Adrenal gland (tissue), 5 donors: ENCODE results near the gene PDPR.

Source experiments
- POLR2A ChIP-seq, 2 donors: fragments of 450-650 bp; IDR thresholded peaks; one replicate each; pipeline ENCODE4 v1.6.1; 2017; ENCODE audit warnings: antibody characterized with exemption in 2 of 2, mild to moderate bottlenecking in 2 of 2, moderate library complexity in 1 of 2
- TF ChIP-seq, protein P1 (sequence below), 6 experiments: fragments of 450-650 bp in 4 of 6; fragments of 200-600 bp in 2 of 6; sonication (generic) in 1 of 6; IDR thresholded peaks; 1 replicate in 5 of 6; 2 replicates in 1 of 6; pipeline versions ENCODE4 v1.5.1 to v1.8.0; 2016 to 2021; ENCODE audit warnings: antibody characterized with exemption in 6 of 6, mild to moderate bottlenecking in 2 of 6, moderate library complexity in 1 of 6
- donor health status: DM: no; HTN: no; CAD: no.

DNA sequence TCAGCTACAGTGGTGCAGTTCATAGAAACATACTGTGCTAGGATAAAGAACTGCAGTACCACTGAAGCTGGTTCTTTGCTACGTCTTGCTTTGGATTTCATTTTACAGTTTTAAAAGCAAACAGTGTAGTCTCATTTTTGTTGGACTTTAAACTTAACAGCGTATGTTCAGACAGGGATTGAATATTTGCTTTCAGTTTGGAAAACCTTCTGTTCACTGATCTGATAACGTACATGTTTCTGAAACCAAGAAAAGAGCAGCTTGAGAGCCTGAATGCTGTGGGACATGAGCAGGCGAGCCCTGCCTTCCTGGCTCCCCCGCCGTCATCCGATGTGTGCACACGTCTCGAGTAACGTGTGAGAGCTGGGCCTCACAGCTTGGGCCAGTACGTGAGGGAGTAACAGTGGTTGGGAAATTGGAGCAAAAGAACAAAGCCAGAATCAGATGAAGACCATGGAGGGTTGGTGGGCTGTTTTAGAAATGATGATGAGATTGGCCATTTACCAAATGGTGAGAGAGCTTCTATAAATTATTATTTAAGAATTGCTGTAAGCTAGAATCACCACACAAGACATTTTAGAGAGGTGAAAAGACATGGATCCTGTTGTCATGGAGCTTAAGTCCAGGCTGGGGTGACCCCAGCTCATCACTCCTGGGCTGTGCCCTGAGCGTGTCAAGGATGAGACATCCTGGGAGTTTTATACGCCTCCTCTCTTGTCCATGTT, 38.6 kb downstream of the PDPR start:
- no peak for TF ChIP-seq POLR2A (IDR thresholded peaks at IDR 0.05)
- TF ChIP-seq, protein P1, sequence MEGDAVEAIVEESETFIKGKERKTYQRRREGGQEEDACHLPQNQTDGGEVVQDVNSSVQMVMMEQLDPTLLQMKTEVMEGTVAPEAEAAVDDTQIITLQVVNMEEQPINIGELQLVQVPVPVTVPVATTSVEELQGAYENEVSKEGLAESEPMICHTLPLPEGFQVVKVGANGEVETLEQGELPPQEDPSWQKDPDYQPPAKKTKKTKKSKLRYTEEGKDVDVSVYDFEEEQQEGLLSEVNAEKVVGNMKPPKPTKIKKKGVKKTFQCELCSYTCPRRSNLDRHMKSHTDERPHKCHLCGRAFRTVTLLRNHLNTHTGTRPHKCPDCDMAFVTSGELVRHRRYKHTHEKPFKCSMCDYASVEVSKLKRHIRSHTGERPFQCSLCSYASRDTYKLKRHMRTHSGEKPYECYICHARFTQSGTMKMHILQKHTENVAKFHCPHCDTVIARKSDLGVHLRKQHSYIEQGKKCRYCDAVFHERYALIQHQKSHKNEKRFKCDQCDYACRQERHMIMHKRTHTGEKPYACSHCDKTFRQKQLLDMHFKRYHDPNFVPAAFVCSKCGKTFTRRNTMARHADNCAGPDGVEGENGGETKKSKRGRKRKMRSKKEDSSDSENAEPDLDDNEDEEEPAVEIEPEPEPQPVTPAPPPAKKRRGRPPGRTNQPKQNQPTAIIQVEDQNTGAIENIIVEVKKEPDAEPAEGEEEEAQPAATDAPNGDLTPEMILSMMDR (IDR thresholded peaks at IDR 0.05): no peak
